Measurements from ENCODE around the gene ZNF524. TPM values are rescaled to one million over a fixed set of nuclear protein-coding genes. Genes with fewer than 3 reads are reported as not detected.

ZNF524 gene
- polyA plus RNA-seq, 1 donor = 5.4 TPM

Other genes with a start within 250 kb of the ZNF524 start
- gene COX6B2, start 245.6 kb upstream of the ZNF524 start, polyA plus RNA-seq (ENCODE audit: insufficient read length) = 0.78 TPM
- 0.17 TPM for gene GARIN5B, start 237.0 kb upstream of the ZNF524 start, polyA plus RNA-seq (ENCODE audit: insufficient read length)
- gene IL11, start 229.8 kb upstream of the ZNF524 start, polyA plus RNA-seq (ENCODE audit: insufficient read length) = 1.4 TPM
- 0.48 TPM for gene TMEM190, start 223.5 kb upstream of the ZNF524 start, polyA plus RNA-seq (ENCODE audit: insufficient read length)
- 0.32 TPM for gene TMEM238, start 216.0 kb upstream of the ZNF524 start, polyA plus RNA-seq (ENCODE audit: insufficient read length)
- gene RPL28, start 214.4 kb upstream of the ZNF524 start, polyA plus RNA-seq (ENCODE audit: insufficient read length) = 746 TPM
- 43.7 TPM for gene UBE2S, start 192.5 kb upstream of the ZNF524 start, polyA plus RNA-seq (ENCODE audit: insufficient read length)
- 0.20 TPM for gene SHISA7, start 157.0 kb upstream of the ZNF524 start, polyA plus RNA-seq (ENCODE audit: insufficient read length)
- gene ISOC2, start 138.6 kb upstream of the ZNF524 start, polyA plus RNA-seq (ENCODE audit: insufficient read length) = 30.1 TPM
- not detected for gene C19orf85, start 135.5 kb upstream of the ZNF524 start, polyA plus RNA-seq (ENCODE audit: insufficient read length)
- 2.4 TPM for gene ZNF628, start 123.7 kb upstream of the ZNF524 start, polyA plus RNA-seq (ENCODE audit: insufficient read length)
- gene NAT14, start 115.1 kb upstream of the ZNF524 start, polyA plus RNA-seq (ENCODE audit: insufficient read length) = 36.8 TPM
- gene SSC5D, start 111.9 kb upstream of the ZNF524 start, polyA plus RNA-seq (ENCODE audit: insufficient read length) = 1.1 TPM
- 1.1 TPM for gene SBK2, start 63.2 kb upstream of the ZNF524 start, polyA plus RNA-seq (ENCODE audit: insufficient read length)
- gene SBK3, start 54.7 kb upstream of the ZNF524 start, polyA plus RNA-seq (ENCODE audit: insufficient read length) = 0.58 TPM
- gene ZNF579, start 19.4 kb upstream of the ZNF524 start, polyA plus RNA-seq (ENCODE audit: insufficient read length) = 16.1 TPM
- 20.7 TPM for gene FIZ1, start 771 bp upstream of the ZNF524 start, polyA plus RNA-seq (ENCODE audit: insufficient read length)
- gene ZNF865, start 5.4 kb downstream of the ZNF524 start, polyA plus RNA-seq (ENCODE audit: insufficient read length) = 6.3 TPM
- 10.0 TPM for gene ZNF784, start 24.3 kb downstream of the ZNF524 start, polyA plus RNA-seq (ENCODE audit: insufficient read length)
- 39.9 TPM for gene ZNF580, start 40.7 kb downstream of the ZNF524 start, polyA plus RNA-seq (ENCODE audit: insufficient read length)
- 20.7 TPM for gene ZNF581, start 43.4 kb downstream of the ZNF524 start, polyA plus RNA-seq (ENCODE audit: insufficient read length)
- gene CCDC106, start 47.9 kb downstream of the ZNF524 start, polyA plus RNA-seq (ENCODE audit: insufficient read length) = 19.3 TPM
- gene U2AF2, start 54.7 kb downstream of the ZNF524 start, polyA plus RNA-seq (ENCODE audit: insufficient read length) = 164 TPM
- gene EPN1, start 74.9 kb downstream of the ZNF524 start, polyA plus RNA-seq (ENCODE audit: insufficient read length) = 83.3 TPM
- 0.17 TPM for gene NLRP9, start 138.1 kb downstream of the ZNF524 start, polyA plus RNA-seq (ENCODE audit: insufficient read length)
- gene RFPL4A, start 158.8 kb downstream of the ZNF524 start, polyA plus RNA-seq (ENCODE audit: insufficient read length) = not detected
- gene RFPL4AL1, start 168.8 kb downstream of the ZNF524 start, polyA plus RNA-seq (ENCODE audit: insufficient read length) = 0.25 TPM
- gene NLRP11, start 231.7 kb downstream of the ZNF524 start, polyA plus RNA-seq (ENCODE audit: insufficient read length) = 0.25 TPM
- not detected for gene NLRP4, start 236.3 kb downstream of the ZNF524 start, polyA plus RNA-seq (ENCODE audit: insufficient read length)

Data from left kidney (tissue), 1 donor.